ENCODE measurements around the gene CHI3L1.
A peak's percentile ranks its signal among the peaks of the same experiment; 100 is the strongest.

CHI3L1 gene

DNA sequence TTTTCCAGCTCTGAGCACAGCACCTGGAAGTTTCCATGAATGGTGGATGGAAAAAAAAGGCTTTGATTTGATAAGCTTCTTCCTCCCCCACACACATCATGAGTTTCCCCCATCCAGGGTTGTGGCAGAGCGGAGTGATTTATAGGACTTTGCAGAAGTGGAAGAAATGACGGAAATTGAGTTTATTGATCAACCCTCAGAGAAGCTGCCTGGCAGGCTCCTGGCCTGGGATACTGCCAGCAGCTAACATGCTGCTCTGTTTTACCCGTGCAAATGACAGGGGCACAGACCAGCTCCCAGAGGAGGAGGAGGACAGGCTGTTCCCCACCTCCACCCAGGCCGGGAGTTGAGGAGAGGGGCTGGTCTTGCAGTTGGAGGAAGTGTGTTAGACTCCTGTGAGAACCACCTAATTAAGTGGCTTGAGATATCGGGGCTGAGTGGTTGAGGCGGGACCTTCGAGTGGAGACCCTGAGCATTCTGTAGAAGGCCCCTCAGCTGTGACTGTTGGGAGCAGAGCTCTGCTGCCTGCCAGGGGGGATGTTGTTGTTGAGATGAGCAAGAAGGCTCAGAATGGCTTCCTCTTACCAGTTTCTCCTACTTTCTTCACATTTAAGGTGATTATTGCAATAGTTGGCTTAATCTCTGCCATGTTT is 37.2 kb downstream of the CHI3L1 start:
- DNase-seq: no peak

DNA sequence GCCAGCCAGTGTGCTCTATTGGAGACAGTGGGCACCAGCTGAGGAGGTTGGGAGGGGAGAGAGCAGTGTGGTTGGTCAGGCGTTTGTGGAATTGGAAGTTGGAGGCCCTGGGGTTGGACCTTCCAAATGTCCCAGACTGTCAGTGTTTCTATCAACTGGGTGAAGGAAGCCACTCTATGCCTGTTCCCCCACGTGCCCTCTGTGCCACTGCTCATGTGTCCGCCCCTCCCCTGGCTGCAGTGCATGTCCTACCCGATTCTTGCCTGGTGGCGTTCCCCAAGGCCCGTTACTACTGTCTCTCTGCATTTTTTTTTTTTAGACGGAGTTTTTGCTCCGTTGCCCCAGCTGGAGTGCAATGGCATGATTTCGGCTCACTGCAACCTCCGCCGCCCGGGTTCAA is 37.9 kb downstream of the CHI3L1 start:
- no peak for DNase-seq

DNA sequence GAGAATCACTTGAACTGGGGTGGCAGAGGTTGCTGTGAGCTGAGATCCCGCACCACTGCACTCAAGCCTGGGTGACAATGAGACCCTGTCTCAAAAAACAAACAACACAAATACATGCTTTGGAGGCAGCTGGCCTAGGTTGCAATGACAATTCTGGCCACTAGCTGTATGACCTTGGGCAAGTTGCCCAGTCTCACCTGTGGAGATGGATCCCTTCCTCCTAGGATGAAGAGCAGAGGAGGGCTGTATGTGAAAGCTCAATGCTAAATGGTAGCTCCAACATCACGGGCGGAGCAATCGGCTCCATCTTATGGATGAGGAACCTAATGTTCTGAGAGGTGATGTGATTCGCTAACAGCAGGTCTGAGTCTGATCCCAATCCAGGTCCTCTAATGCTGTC is 38.4 kb downstream of the CHI3L1 start:
- no peak for DNase-seq

DNA sequence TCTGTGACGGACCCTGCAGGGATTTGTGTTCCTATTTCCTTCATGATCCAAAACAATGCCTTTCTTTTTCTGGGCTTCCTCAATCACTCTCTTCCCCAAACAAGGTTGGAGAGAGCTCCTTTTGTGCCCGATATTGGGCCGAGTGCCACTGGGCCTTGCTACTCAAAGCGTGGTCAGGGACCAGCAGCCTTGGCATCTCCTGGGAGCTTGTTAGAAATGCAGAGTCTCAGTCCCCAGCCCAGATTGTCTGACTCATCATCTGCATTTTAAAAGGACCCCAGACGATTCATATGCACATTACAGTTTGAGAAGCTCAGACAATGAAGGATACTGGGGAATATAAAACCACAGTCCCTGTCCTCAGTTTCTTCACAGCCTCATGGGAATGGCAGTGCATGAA is 39.1 kb downstream of the CHI3L1 start:
- DNase-seq: no peak

DNA sequence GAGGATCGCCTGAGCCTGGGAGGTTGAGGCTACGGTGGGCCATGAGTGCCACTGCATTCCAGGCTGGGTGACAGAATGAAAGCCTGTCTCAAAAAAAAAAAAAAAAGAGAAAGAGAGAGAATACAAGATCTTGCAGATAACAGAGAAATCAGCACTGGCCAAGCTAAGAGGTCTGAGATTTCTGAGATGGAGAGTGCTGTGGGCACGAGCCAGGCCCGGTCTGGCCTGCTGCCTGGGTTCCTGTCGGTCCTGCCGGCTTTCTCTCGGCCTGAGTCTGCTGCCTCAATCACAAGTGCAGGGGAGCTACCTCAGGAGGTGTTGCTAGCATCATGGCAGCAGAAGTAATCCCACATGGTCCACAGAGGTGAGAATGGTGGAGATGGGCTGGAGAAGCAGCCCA is 40.0 kb downstream of the CHI3L1 start:
- no peak for DNase-seq

DNA sequence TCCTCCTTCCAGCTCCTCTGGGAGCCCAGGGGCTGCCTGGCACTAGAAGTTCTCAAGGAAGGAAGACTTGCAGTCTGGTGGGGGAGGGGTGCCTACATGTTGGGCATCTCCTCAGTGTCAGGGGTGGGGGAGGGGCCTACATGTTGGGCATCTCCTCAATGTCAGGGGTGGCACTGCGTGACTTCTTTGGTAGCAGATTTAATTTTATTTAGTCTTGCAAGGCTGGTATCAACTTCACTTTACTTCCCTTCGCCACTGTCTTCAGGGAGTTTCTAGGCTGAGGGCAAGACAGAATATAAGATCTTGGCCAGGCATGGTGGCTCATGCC is 40.5 kb downstream of the CHI3L1 start:
- no peak for DNase-seq

DNA sequence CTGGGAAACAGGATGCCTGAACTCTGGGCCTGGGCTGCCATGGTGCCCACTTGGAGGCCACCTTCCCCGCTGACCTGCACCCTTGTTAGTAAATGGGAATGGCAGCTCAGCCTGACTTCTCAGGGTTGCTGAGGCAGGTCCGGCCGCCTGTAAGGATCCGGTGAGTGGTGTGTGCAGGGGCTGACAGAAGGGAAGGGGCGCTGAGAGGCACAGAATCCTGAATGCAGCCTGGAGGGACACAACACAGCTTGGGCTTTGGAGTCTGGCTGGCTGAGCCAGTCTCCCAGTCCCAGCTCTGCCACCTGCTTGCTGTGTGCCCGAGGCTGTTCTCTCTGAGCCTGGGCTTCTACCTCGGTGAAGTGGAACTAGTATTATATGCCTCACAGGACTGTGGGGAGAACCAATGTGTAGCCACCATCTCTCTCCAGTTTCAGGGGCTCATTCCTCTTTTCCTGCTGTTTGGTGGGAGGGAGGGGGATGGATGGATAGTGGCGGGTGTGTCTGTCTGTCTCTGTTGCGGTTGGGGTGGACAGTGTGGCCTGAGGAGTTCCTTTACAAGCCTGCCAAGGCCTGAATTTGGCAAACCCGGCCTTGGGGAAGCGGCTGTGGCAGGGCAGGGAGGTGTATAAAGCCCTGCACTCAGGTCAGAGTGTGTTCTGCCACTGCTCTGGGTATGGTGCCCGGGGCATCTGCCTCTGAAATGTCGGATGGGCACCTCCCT is 41.0 kb downstream of the CHI3L1 start:
- no peak for DNase-seq

DNA sequence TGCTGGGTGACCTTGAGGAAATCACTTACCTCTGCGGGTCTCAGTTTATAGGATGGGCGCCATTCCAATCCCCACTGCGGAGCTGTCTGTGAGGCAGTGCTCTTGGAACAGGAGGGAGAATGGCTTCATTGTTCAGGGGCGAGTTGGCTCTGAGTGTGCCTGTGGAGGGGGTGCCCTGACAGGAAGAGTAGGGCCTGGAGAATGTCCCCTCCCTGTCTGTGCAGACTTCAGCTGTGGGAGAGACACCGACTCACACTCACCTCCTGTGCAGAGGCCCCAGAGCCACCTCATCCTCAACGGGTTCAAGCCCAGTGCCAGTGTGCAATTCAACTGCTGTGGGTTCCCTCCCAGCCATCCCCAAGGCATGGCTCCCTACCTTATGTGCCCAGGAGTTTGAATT is 41.8 kb downstream of the CHI3L1 start:
- DNase-seq: no peak

DNA sequence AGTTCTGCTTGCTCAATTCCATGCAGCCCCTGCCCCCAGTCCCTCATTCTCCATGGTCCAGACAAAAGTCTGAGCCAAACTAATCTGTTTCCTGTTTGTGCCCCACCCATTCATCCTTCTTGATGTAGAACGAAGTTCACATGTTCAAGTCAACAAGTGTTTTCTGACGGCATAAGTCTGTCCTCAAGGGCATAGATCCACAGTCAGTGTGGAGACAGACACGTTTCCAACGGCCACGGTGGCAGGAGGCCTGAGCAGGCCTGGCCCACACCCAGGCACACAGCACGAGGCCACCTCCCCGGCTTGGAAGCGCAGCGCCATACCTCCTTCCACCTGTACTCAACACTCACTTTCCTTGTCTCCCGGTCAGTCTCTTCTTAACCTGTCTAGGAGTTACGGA is 42.9 kb downstream of the CHI3L1 start:
- DNase-seq: no peak

DNA sequence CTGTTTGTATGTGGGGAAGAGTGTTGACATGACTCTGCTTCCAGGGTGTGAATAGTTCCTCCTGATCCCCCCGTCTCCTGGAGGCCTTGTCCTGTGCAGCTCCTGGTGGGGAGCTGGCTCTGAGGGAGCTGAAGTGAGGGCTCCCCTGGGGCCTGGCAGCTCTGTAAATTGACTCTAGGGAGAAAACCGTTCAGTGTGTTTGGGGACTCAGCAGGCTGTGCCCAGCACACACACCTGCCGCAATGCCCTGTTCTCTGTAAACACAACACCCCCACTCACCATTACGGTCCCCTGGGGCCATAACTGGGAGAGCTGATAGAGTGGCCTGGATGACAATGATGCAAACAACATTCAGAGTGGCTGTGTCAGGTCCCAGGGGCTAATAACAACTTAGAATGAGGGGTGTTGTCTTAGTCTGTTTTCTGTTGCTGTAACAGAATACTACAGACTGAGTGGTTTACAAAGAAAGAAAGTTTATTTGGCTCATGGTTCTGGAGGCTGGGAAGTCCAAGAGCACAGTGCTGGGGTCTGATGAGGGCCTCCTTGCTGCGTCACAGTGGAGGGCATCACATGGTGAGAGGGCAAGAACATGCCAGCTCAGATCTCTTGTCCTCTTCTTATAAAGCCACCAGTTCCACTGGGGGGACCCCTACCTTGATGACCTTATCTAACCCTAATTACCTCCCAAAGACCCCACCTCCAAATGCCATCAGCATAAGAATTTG is 43.7 kb downstream of the CHI3L1 start:
- peak; percentile 91 for DNase-seq

DNA sequence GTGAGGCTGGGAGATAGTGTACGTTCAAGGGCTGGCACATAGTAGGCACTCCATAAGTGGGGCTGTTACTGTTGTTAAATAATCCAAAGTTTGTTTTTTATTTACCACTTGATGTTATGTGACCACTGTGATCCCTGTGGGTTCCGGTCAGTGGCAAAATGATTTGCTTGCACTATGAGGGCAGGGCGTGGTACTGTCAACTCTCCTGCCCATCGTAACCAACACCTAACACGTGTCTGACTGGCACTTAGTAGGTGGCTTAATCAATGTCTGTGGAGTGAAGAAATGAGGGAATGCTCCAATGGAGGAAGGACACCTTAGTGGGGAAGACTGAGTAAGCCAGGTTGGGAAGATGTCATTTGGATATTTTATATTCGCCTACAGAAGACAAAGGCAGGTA is 44.4 kb downstream of the CHI3L1 start:
- no peak for DNase-seq

DNA sequence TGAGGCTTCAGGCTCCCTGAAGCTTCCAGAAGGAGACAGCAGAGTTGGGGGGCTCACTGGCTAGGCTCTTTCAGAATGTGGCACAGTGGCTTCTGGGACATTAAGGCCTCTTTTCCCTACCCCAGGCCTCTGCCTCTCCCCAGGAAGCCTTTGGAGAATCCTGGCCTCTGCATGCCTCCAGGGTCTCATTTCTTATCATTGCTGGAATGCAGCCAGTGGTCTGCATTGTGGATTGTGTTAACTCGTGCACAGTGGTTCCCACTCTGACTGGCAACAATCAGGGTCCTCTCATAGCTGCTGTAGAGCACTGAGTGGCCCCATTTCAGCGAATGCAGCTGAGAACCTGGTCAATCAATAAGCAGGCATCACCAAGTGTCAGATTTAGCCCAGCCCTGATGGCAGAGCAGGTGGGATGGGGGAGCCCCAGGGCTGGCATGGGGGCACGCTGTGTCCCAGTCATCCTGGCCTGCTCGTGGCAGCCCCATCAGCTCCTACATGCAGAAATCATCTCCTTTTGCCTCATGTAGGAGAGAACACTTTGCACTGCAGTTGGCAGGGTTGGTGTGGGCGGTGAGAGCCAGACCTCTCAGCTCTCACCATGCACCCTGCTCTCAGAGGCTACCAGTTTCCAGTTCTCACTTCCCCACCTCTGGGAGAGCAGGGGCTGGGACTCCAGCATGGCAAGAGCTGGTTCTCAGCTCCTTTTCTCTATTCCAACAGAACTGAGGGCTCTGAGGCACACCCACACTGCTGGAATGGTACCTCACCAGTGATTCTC is 45.6 kb downstream of the CHI3L1 start:
- DNase-seq: no peak

DNA sequence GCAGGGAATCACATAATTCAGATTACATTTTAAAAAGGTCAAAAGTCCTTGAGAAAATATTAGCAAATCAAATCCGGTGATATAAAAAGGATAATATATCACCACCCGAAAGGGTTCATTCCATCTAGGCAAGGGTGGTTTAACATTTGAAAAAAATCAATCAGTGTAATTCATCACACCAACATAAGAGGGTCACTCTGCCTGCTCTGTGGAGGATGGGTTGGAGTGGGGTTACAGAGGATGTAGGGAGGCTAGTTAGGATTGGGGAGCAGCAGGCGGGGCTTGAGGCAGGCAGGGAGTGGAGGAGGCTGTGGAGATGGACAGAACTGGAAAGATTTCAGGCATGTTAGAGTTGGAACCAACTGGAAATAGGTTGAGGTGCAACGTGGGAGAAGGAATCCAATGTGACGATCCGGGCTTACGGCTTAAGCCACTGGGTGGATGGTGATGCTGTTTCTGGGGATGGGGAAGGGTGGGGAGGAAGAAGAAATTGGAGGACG is 46.5 kb downstream of the CHI3L1 start:
- no peak for DNase-seq

DNA sequence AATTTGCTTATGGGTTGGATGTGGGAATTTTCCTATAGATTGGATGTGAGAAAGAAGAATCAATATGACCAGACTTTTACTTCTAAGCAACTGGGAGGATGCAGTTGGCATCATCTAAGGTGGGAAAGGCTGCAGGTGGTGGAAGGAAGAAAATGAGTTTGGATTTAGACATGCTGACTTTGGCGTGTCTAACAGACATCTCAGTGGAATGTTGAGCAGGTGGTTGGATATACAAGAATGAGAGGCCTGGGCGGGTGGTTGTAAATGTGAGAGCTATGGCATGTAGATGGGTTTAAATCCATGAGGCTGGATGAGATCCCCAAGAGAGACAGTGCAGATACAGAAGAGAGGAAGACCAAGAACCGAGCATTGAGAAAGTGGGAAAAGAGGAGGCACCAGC is 48.4 kb downstream of the CHI3L1 start:
- no peak for DNase-seq

DNA sequence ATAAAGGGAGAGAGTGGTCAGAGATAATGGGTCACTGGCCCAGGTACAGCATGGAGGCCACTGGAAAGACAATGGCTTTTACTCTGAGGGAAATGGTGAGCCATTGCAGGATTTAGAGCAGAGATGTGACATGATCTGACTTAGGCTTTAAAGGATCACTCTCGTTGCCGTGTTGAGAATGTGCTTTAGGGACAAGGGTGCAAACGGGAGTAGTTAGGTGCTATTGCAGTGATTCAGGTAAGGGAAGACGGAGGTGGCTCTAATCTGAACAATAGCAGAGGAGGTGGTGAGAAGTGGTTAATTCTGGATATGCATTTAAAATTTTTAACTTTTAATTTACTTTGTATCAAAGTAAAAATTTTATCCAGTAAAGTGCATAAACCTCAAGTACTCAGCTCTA is 49.2 kb downstream of the CHI3L1 start:
- no peak for DNase-seq

DNA sequence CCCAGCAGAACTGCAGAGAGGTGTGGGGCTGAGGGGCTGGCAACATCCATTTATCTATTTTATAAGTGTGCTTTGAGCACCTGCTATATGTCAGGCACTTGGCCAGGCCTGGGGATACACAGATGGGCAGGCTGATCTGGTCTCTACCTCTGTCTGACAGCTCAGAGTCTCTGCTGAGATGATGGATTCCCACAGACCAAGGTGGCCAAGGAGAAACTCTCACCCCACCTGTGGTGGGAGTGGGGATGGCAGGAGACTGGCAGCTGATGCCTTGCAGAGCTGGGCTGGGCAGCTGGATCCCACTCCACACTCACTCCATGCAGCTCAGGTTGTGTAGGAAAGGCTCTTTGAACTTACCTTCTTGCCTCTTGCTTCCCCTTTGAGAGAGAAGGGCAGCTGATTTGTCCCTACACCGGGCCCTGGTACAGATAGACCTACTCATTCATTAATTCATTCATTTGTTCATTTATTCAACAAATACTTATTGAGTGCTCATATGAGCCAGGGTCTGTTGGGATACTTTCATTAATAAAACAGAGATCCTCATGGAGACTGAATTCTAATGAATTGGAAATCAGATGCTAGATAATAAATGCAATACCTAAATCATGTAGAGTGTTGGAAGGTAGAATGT is 50.0 kb downstream of the CHI3L1 start:
- no peak for DNase-seq

DNA sequence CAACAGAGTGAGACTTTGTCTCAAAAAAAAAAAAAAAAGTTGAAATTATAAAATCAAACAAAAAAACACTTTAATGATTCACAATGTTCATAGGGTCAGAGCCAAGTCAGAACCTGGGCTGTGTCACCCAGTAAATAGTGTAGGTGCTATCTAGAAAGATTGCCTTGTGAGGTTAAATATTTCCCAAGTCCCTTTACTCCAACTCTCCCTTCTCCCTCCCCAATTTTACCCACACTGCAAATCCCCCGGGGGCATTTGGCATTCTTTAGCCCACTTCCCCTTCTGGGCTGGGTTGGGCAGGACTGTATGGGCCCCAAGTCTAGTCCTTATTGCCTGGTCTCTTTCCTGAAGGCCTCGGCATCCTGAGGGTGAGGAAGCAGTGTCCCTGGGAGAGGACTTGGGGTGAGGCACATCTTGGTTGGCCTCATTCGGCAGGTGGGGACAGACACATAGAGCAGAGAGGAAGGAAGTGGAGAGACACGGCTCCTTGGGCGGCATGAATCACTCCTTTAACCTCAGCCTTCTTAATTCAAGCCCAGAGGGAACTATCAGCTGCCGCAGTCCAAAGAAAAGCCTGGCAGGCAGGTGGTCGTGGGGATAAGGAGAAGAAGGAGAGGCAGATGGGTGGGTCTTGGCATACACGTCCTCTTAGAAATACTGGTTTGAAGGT is 50.7 kb downstream of the CHI3L1 start:
- no peak for DNase-seq

DNA sequence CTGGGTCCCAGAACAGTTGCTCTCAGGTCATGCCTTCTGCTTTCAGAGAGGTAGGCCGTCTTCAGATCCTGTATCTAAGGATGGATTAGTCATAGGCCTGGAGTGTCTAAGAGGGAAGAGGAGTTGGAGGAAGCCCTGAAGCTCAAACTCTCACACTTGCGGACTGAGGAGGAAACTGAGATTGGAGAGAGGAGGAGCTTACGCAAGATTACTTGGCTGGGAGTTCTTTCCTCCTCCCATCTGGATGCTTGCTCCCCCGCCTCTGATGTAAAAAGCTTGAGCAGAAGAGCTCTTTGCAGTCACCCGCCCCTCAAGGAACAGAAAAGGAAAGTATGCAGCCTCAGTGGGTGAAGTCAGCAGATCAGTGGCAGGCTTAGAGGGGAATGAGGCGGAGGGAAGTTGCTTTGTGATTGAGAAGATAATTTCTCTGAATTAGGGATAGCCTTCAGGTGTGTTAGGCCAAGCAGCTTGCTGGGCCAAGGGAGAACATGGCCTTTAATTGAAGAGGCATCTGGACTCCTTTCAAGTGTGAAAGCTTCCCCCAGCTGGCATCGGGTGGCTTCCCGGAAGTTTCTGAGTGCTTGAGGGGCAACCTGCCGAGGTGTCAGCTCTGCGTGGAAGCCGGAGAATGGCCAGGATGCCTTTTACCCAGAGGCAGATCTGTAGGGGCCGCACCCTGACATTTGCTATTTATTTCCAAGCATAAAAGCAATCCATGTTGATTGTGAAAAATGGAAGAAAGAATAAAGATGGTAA is 52.4 kb downstream of the CHI3L1 start:
- no peak for DNase-seq

DNA sequence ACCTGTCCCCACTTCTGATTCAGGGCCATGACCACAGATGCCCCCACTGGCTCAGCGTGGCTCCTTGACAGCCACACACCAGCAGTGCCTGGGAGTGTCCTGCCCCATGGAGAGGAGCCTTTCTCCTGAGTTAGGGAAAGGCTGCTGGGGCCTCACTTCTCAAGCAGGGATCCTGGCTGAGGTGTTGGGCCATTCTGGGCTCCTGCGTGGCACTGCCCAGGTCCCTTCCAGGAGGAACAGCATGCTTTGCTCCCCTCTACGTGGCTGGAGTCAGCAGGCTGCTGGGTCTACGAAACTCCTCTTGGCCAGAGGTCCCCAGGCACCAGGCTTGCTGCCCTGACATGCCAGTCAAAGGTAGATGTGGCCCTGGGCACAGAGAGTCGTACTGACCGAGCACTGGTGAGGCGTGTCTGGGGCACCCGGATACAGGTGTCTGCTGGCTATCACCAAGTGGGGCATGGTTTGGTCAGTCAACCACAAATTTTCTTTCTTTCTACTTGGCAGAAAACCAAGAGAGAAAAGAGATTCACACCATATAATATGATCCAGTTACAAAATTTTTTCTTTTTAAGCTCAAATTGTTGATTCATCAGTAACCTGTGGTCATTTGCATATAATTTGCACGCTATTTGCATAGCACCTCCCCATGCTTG is 54.8 kb downstream of the CHI3L1 start:
- no peak for DNase-seq

DNA sequence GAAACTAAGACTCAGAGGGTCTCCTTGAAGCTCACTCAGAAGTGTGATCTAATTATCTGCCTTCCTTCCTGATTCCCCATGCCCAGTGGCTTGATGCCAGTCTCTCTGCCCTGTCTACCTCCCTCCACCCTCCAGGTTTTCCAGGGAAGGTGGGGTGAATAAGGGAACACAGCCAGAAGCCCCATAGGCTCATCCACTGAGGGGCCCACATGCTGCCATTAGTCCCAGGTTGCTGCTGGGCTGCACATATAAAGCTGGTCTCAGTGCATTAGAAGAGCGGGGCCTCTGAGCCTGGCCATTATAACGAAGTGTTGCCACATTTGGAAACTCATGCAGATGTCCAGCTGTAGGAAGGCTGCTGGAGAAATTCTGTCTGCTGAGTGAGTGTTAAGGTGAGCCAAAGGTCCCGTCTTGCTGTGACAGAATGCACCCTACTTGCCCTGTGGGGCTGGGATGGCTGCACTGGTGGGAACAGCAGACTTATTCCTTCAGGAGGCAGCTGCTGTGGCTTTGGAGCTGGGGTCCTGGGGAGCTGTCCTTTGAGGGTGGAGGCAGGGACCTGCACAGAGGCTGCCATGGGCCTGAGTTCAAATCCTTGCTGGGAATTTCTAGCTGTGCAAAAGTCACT is 56.0 kb downstream of the CHI3L1 start:
- no peak for DNase-seq
